Neural cell (in vitro differentiated cells): ENCODE data around the gene ATP6V1F.

Experiments used
- EP300 ChIP-seq: fragments of 450-650 bp; conservative IDR thresholded peaks from 2 replicates; pipeline ENCODE4 v1.6.1; 2014; ENCODE audit warnings: antibody characterized with exemption, mild to moderate bottlenecking, moderate library complexity; ENCODE audit not compliant: poor library complexity, severe bottlenecking
- EZH2 ChIP-seq: fragments of 200-600, 300-800 bp; shearing (Covaris generic), sonication (generic); IDR thresholded peaks from 2 replicates; pipeline ENCODE4 v1.6.1; 2014; ENCODE audit warnings: antibody characterized with exemption, low read length, borderline replicate concordance, mild to moderate bottlenecking; ENCODE audit not compliant: insufficient read depth, poor library complexity, severe bottlenecking
- MXI1 ChIP-seq: fragments of 450-650 bp; conservative IDR thresholded peaks from 2 replicates; pipeline ENCODE4 v1.6.1; 2014; ENCODE audit warnings: antibody characterized with exemption, mild to moderate bottlenecking; ENCODE audit not compliant: poor library complexity, severe bottlenecking
- RAD21 ChIP-seq: fragments of 450-650 bp; conservative IDR thresholded peaks from 2 replicates; pipeline ENCODE4 v1.6.1; 2014; ENCODE audit warnings: antibody characterized with exemption, mild to moderate bottlenecking, moderate library complexity
- REST ChIP-seq: IDR thresholded peaks from 2 replicates; pipeline ENCODE4 v1.6.1; 2012; ENCODE audit warnings: borderline replicate concordance
- SMC3 ChIP-seq: fragments of 450-650 bp; conservative IDR thresholded peaks from 2 replicates; pipeline ENCODE4 v1.6.1; 2014; ENCODE audit warnings: antibody characterized with exemption, mild to moderate bottlenecking, moderate library complexity; ENCODE audit not compliant: poor library complexity
- TAF1 ChIP-seq: IDR thresholded peaks from 2 replicates; pipeline ENCODE4 v1.6.1; 2012; ENCODE audit warnings: low read depth
- TF ChIP-seq, protein P1 (sequence below): fragments of 450-650 bp; IDR thresholded peaks from 2 replicates; pipeline ENCODE4 v1.5.1; 2014; ENCODE audit warnings: antibody characterized with exemption, mild to moderate bottlenecking, moderate library complexity; ENCODE audit not compliant: poor library complexity, severe bottlenecking

- TF ChIP-seq REST = no peak
- TF ChIP-seq, protein P1, sequence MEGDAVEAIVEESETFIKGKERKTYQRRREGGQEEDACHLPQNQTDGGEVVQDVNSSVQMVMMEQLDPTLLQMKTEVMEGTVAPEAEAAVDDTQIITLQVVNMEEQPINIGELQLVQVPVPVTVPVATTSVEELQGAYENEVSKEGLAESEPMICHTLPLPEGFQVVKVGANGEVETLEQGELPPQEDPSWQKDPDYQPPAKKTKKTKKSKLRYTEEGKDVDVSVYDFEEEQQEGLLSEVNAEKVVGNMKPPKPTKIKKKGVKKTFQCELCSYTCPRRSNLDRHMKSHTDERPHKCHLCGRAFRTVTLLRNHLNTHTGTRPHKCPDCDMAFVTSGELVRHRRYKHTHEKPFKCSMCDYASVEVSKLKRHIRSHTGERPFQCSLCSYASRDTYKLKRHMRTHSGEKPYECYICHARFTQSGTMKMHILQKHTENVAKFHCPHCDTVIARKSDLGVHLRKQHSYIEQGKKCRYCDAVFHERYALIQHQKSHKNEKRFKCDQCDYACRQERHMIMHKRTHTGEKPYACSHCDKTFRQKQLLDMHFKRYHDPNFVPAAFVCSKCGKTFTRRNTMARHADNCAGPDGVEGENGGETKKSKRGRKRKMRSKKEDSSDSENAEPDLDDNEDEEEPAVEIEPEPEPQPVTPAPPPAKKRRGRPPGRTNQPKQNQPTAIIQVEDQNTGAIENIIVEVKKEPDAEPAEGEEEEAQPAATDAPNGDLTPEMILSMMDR = no peak
- no peak for TF ChIP-seq EP300
- no peak for TF ChIP-seq EZH2
- no peak for TF ChIP-seq SMC3
- no peak for TF ChIP-seq TAF1
- no peak for TF ChIP-seq MXI1
- TF ChIP-seq RAD21 = no peak
Observed at GRCh38 chr7:128893251-128894100, 30.8 kb downstream of the ATP6V1F start.
